GM06990 (cell line): ENCODE data around the gene SLX9.

Source experiments
- DNase-seq: peaks from one replicate; pipeline ENCODE4 v3.0.0-alpha.2; 2011; ENCODE audit not compliant: insufficient read length; ENCODE audit errors: extremely low read depth
- H3K27me3 ChIP-seq: replicated peaks from 2 replicates; pipeline ENCODE4 v1.6.0; 2011; ENCODE audit warnings: low read length; ENCODE audit not compliant: control insufficient read depth, insufficient read depth
- H3K36me3 ChIP-seq: 2 replicates; pipeline ENCODE4 v1.5.1; 2011; ENCODE audit warnings: low read length; ENCODE audit not compliant: control insufficient read depth, insufficient read depth
- H3K4me3 ChIP-seq: replicated peaks from 2 replicates; pipeline ENCODE4 v1.5.1; 2011; ENCODE audit warnings: low read depth, mild to moderate bottlenecking, control low read depth, low read length
- CTCF ChIP-seq: IDR thresholded peaks from 2 replicates; pipeline ENCODE4 v1.5.1; 2011; ENCODE audit warnings: low read length, control low read depth, mild to moderate bottlenecking, inconsistent platforms; ENCODE audit not compliant: insufficient read depth, poor library complexity, severe bottlenecking

Gene SLX9

GRCh38 chr21:44998086-44998620 is 58.3 kb downstream of the SLX9 start:
- no peaks in the 10 kb centered on the region for H3K36me3 ChIP-seq
- no peaks in the 10 kb centered on the region; the same call in 1 of the 2 replicates for H3K27me3 ChIP-seq
- no peak for TF ChIP-seq CTCF
- DNase-seq, result no peak
- no peak overlapping the region for H3K4me3 ChIP-seq

- Histone ChIP-seq H3K4me3 (no peak overlapping the region), H3K36me3 (no peaks in the 10 kb centered on the region), H3K27me3 (no peaks in the 10 kb centered on the region; the same call in 1 of the 2 replicates)
- DNase-seq, result no peak
- TF ChIP-seq CTCF, result no peak
Measured at GRCh38 chr21:44998621-44999427, 59.0 kb downstream of the SLX9 start.

- no peak for TF ChIP-seq CTCF
- Histone ChIP-seq H3K27me3 (no peaks in the 10 kb centered on the region; the same call in 1 of the 2 replicates), H3K36me3 (no peaks in the 10 kb centered on the region), H3K4me3 (no peak overlapping the region)
- no peak for DNase-seq
Measured at GRCh38 chr21:44999428-44999971, 59.7 kb downstream of the SLX9 start.

- H3K36me3 ChIP-seq, result no peaks in the 10 kb centered on the region
- no peaks in the 10 kb centered on the region; the same call in 1 of the 2 replicates for H3K27me3 ChIP-seq
- H3K4me3 ChIP-seq, result no peak overlapping the region
- TF ChIP-seq CTCF, result no peak
- no peak for DNase-seq
Measured at GRCh38 chr21:44999972-45000636, 60.3 kb downstream of the SLX9 start.

- H3K36me3 ChIP-seq, result no peaks in the 10 kb centered on the region
- TF ChIP-seq CTCF, result no peak
- H3K4me3 ChIP-seq, result no peak overlapping the region
- DNase-seq, result no peak
- no peaks in the 10 kb centered on the region; the same call in 1 of the 2 replicates for H3K27me3 ChIP-seq
Measured at GRCh38 chr21:45000637-45001133, 60.9 kb downstream of the SLX9 start.
